Gastrocnemius medialis (tissue), 4 donors: ENCODE results near the gene NFATC2IP. TPM values are rescaled to one million over a fixed set of nuclear protein-coding genes. Genes with fewer than 3 reads are reported as not detected.
"Not testable (repeated sequence)": the region's sequence is repeated elsewhere in the genome, so short reads cannot be mapped to it uniquely, and the experiment has no call there.

ENCODE experiments used
- ATAC-seq, 2 donors: fragments of 150-250 bp; one replicate each; pipeline ENCODE4 v1.9.1; 2016
- DNase-seq, 2 donors: peaks; one replicate each; pipeline ENCODE4 v3.0.0-alpha.2; 2019
- H3K27ac ChIP-seq, 4 donors: fragments of 200-600 bp; sonication (generic); 1 replicate in 1 of 4; 2 replicates in 3 of 4; pipeline ENCODE4 v1.5.1; 2016 to 2018; ENCODE audit warnings: mild to moderate bottlenecking in 2 of 4, moderate library complexity in 1 of 4
- H3K27me3 ChIP-seq, 3 donors: fragments of 200-600 bp; sonication (generic) in 2 of 3; 1 replicate in 1 of 3; 2 replicates in 2 of 3; pipeline versions ENCODE4 v1.5.1 to v1.6.0; 2016 to 2019; ENCODE audit warnings: mild to moderate bottlenecking in 1 of 3, moderate library complexity in 1 of 3
- H3K36me3 ChIP-seq, 2 donors: fragments of 200-600 bp; sonication (generic) in 1 of 2; one replicate each; pipeline ENCODE4 v1.5.1; 2017 to 2018
- H3K4me1 ChIP-seq, 2 donors: fragments of 200-600 bp; sonication (generic) in 1 of 2; one replicate each; pipeline ENCODE4 v1.5.1; 2016 to 2017; ENCODE audit warnings: mild to moderate bottlenecking in 2 of 2
- H3K4me3 ChIP-seq, 4 donors: fragments of 200-600 bp; sonication (generic) in 3 of 4; 1 replicate in 1 of 4; 2 replicates in 3 of 4; pipeline ENCODE4 v1.5.1; 2016 to 2019; ENCODE audit warnings: mild to moderate bottlenecking in 2 of 4
- H3K9me3 ChIP-seq, 3 donors: fragments of 200-600 bp; sonication (generic) in 2 of 3; 1 replicate in 1 of 3; 2 replicates in 2 of 3; pipeline ENCODE4 v1.5.1; 2016 to 2019
- POLR2A ChIP-seq, 2 donors: fragments of 450-650 bp; IDR thresholded peaks; one replicate each; pipeline ENCODE4 v1.6.1; 2017; ENCODE audit warnings: antibody characterized with exemption in 2 of 2, mild to moderate bottlenecking in 2 of 2, moderate library complexity in 2 of 2
- in situ Hi-C, 4 donors: fragments of 200-750 bp; cut with MboI; loops; one replicate each; pipeline versions ENCODE4 v1.15.0 to v1.8.0; 2017; ENCODE audit warnings: low sequenced_read_pairs in 4 of 4
- intact Hi-C: fragments of 100-400 bp; cut with DNase I; formaldehyde crosslinking; loops from one replicate; pipeline ENCODE4 v1.15.1; 2023; ENCODE audit warnings: low total_unique reads
- total RNA-seq, 4 donors: library from RNA; depleted of rRNA; stranded (reverse); fragments of >200 nt; gene quantifications; one replicate each; pipeline versions ENCODE4 v1.1.0 to v1.2.3, GENCODE V29; 2016
- TF ChIP-seq, protein P1 (sequence below), 5 experiments: fragments of 450-650 bp in 3 of 5; fragments of 200-600 bp in 2 of 5; sonication (generic) in 2 of 5; IDR thresholded peaks in 4 of 5; conservative IDR thresholded peaks in 1 of 5; 1 replicate in 4 of 5; 2 replicates in 1 of 5; pipeline ENCODE4 v1.5.1; 2016 to 2019; ENCODE audit warnings: antibody characterized with exemption in 5 of 5, mild to moderate bottlenecking in 3 of 5, moderate library complexity in 3 of 5

Gene NFATC2IP
- total RNA-seq, 4 donors from 2014 or later: 10.3 to 18.5 (median 14.2) TPM

DNA sequence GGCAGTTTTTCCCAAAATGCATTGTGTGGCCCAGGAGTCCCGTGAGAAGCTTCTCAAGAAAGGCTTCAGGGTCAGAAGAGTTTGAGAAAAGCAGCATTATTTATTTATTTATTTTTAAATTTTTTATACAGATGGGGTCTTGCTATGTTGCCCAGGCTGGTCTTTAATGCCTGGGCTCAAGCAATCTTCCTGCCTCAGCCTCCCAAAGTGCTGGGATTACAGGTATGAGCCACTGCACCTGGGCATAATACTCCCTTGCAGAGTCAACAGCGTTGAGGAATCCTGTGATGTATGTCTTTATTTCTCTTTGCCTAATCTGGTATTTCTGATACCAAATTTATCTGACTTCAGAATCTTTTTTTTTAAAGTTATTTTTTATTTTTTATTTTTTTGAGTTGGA, 49.3 kb downstream of the NFATC2IP start:
- no peak overlapping the region for H3K27ac ChIP-seq
- TF ChIP-seq, protein P1, sequence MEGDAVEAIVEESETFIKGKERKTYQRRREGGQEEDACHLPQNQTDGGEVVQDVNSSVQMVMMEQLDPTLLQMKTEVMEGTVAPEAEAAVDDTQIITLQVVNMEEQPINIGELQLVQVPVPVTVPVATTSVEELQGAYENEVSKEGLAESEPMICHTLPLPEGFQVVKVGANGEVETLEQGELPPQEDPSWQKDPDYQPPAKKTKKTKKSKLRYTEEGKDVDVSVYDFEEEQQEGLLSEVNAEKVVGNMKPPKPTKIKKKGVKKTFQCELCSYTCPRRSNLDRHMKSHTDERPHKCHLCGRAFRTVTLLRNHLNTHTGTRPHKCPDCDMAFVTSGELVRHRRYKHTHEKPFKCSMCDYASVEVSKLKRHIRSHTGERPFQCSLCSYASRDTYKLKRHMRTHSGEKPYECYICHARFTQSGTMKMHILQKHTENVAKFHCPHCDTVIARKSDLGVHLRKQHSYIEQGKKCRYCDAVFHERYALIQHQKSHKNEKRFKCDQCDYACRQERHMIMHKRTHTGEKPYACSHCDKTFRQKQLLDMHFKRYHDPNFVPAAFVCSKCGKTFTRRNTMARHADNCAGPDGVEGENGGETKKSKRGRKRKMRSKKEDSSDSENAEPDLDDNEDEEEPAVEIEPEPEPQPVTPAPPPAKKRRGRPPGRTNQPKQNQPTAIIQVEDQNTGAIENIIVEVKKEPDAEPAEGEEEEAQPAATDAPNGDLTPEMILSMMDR (IDR thresholded peaks at IDR 0.05 in 4 of 5, conservative IDR thresholded peaks at IDR 0.05 in 1 of 5): no peak
- TF ChIP-seq POLR2A (IDR thresholded peaks at IDR 0.05): no peak

DNA sequence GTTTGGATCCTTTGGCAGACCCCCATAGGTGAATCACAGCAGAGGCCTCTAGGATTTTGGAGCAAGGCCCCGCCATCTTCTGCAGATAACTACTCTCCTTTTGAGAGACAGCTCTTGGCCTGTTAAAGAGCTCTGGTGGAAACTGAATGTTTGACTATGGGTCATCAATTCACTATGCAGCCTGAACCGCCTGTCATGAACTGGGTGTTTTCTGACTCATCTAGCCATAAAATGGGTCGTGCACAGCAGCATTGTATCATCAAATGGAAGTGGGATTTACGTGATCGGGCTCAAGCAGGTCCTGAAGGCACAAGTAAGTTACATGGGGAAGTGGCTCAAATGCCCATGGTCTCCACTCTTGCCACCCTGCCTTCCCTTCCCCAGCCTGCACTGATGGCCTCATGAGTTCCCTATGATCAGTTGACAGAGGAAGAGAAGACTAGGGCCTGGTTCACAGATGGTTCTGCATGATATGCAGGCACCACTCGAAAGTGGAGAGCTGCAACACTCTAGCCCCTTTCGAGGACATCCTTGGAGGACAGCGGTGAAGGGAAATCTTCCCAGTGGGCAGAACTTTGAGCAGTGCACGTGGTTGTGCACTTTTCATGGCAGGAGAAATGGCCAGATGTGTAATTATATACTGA, 53.9 kb downstream of the NFATC2IP start:
- intact Hi-C loops, H3K36me3 ChIP-seq, H3K27me3 ChIP-seq, H3K4me1 ChIP-seq, H3K4me3 ChIP-seq, H3K27ac ChIP-seq, ATAC-seq, in situ Hi-C loops, DNase-seq, H3K9me3 ChIP-seq: not testable (repeated sequence)

More for the DNA sequence above, 49.3 kb downstream of the NFATC2IP start:
- H3K27me3 ChIP-seq: peaks cover 0 to 4% (median 0%) of the 10 kb centered on the region in 3 donors
- ATAC-seq (no peak), DNase-seq (no peak)
- H3K36me3 ChIP-seq: no peaks in the 10 kb centered on the region
- no peaks in the 10 kb centered on the region for H3K9me3 ChIP-seq
- H3K4me3 ChIP-seq: no peak overlapping the region
- in situ Hi-C loops: no loop called here
- H3K4me1 ChIP-seq: no peaks in the 10 kb centered on the region
- intact Hi-C loops: no loop called here

DNA sequence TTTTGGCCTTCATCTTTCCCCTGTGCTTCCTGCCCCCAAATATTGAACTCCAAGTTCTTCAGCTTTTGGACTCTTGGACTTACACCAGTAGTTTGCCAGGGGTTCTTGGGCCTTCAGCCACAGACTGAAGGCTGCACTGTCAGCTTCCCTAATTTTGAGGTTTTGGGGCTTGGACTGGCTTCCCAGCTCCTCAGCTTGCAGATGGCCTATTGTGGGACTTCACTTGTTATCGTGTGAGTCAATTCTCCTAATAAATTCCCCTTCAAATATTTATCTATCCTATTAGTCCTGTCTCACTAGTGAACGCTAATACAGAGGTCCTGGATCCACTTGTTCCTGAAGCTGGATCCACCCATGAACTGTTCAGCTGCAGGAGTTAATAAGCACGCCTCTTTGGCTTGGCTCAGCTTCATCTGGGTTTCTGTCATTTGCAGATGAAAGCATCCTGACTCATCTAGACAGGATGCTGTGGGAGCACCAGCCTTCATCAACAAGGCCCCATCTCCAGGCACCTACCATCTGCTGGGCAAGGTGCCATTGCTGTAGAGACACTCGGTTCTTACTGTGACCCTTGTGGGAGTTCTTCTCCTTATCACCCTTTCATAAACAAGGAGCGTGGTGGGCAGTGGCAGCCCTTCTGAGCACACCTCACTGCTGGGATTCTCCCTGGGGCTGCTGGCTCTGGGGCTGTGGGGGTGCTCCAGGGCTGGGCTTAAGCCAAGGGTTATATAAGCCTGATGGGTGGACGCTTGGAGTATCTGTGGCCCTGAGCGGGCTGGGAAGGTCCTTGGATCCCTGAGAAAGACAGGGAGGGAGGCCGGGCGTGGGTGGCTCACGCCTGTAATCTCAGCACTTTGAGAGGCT, 57.2 kb downstream of the NFATC2IP start:
- no peak for ATAC-seq
- Histone ChIP-seq H3K27ac (no peak overlapping the region), H3K4me1 (no peaks in the 10 kb centered on the region), H3K27me3 (no peaks in the 10 kb centered on the region), H3K9me3 (no peaks in the 10 kb centered on the region), H3K36me3 (no peaks in the 10 kb centered on the region), H3K4me3 (no peak overlapping the region)
- no peak for TF ChIP-seq POLR2A (IDR thresholded peaks at IDR 0.05)
- TF ChIP-seq, protein P1 (IDR thresholded peaks at IDR 0.05 in 4 of 5, conservative IDR thresholded peaks at IDR 0.05 in 1 of 5): no peak
- intact Hi-C loops: no loop called here
- in situ Hi-C loops: no loop called here
- DNase-seq: no peak

DNA sequence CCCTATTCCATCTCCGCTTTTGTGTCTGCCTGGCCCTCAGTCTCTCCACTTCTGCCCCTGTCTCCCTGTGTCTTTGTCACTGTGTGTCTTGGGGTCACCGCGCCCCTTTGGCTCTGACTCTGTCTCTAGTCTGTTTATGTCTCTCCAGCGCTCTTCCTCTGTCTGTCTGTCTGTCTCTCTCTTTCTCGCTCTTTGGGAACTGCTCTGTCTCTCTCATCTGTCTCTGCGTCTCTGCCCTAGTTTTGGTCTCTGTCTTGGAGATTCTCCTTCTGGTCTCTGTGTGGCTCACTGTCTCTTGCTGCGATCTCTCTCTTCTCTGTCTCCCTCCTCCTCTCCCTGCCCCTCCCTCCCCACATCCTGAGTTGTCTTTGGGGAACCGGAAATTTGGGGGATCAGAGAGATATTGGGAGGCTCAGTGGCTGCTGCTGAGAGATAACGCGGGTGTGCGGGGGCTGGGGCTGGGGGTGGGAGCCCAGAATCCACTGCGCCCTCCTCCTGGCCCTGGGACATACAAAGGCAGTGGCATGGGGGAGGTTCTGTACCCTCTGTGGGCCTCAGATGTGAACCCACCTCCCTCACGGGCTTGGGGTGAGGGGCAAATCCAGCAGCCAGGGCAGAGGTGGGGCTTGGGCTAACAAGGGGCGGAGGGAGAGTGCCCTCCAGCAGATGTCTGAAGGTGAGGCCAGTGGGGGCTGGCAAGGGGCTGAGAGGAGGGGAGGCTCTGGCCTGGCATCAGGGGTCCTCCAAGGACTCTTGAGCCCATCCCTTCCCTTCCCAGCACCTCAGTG, 58.5 kb downstream of the NFATC2IP start:
- no peak overlapping the region for H3K4me3 ChIP-seq
- H3K9me3 ChIP-seq: no peaks in the 10 kb centered on the region
- intact Hi-C loops: no loop called here
- ATAC-seq: no peak
- DNase-seq: no peak
- no peaks in the 10 kb centered on the region for H3K36me3 ChIP-seq
- H3K4me1 ChIP-seq: no peaks in the 10 kb centered on the region
- TF ChIP-seq, protein P1 (IDR thresholded peaks at IDR 0.05 in 4 of 5, conservative IDR thresholded peaks at IDR 0.05 in 1 of 5): no peak
- TF ChIP-seq POLR2A (IDR thresholded peaks at IDR 0.05): no peak
- H3K27ac ChIP-seq: no peak overlapping the region
- no peaks in the 10 kb centered on the region for H3K27me3 ChIP-seq
- in situ Hi-C loops: no loop called here

DNA sequence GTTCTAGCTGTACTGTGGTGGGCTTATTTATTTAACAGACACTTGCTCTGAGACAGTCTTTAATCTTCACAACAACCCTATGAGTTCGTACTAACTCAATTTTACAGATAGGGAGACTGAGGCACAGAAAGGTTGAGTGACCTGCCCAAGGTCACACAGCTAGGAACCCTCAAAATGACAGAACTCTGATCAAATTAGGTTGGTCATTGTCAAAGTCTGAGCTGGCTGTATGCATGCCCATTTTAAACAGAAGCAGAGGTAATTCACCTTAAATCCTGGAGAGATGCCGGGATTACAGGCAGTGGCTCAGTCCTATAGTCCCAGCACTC, 59.1 kb downstream of the NFATC2IP start:
- Histone ChIP-seq H3K36me3 (no peaks in the 10 kb centered on the region), H3K4me1 (no peaks in the 10 kb centered on the region), H3K4me3 (no peak overlapping the region), H3K27ac (no peak overlapping the region), H3K9me3 (no peaks in the 10 kb centered on the region), H3K27me3 (no peaks in the 10 kb centered on the region)
- no peak for DNase-seq
- ATAC-seq: no peak
- TF ChIP-seq, protein P1 (IDR thresholded peaks at IDR 0.05 in 4 of 5, conservative IDR thresholded peaks at IDR 0.05 in 1 of 5): no peak
- no peak for TF ChIP-seq POLR2A (IDR thresholded peaks at IDR 0.05)
- in situ Hi-C loops: no loop called here
- intact Hi-C loops: no loop called here
